Activated CD8-positive, alpha-beta memory T cell treated with anti-CD3 and anti-CD28 coated beads, Interleukin-2, amount 10 ng/mL, durations not matched to agents 7 days and 5 days (primary cell): ENCODE data around the gene KRI1. TPM values are rescaled to one million over a fixed set of nuclear protein-coding genes. Genes with fewer than 3 reads are reported as not detected.

Source experiments
- ATAC-seq: fragments of 150-1000 bp; cut with Tn5 transposase; one replicate; pipeline ENCODE4 v1.10.0; 2021; ENCODE audit warnings: moderate library complexity
- CTCF ChIA-PET: fragments of 350-600 bp; sonication (Branson Sonifier 250); formaldehyde crosslinking; loops from one replicate; lab custom pipeline; 2021; ENCODE audit warnings: antibody characterized with exemption; lab: Charles Lee
- DNase-seq: peaks from one replicate; pipeline ENCODE4 v3.0.0-alpha.2; 2020
- H3K27ac Mint-ChIP-seq: one replicate; pipeline ENCODE4 v1.8.0; 2021; ENCODE audit warnings: mild to moderate bottlenecking, mixed read lengths
- H3K27me3 Mint-ChIP-seq: one replicate; pipeline ENCODE4 v1.8.0; 2021; ENCODE audit warnings: mixed read lengths
- H3K36me3 Mint-ChIP-seq: one replicate; pipeline ENCODE4 v1.8.0; 2021; ENCODE audit warnings: mild to moderate bottlenecking, mixed read lengths
- H3K4me1 Mint-ChIP-seq: one replicate; pipeline ENCODE4 v1.8.0; 2021; ENCODE audit warnings: mixed read lengths
- H3K4me3 Mint-ChIP-seq: one replicate; pipeline ENCODE4 v1.8.0; 2021; ENCODE audit warnings: mild to moderate bottlenecking, moderate library complexity, mixed read lengths
- H3K9me3 Mint-ChIP-seq: one replicate; pipeline ENCODE4 v1.8.0; 2022; ENCODE audit warnings: low read depth, mixed read lengths
- total RNA-seq, 2 experiments: library from RNA; stranded (reverse); gene quantifications; one replicate each; pipeline ENCODE4 v1.2.3, GENCODE V29; 2021

Gene KRI1
- total RNA-seq, 2 experiments from 2014 or later = 68.1 to 72.2 TPM

DNA sequence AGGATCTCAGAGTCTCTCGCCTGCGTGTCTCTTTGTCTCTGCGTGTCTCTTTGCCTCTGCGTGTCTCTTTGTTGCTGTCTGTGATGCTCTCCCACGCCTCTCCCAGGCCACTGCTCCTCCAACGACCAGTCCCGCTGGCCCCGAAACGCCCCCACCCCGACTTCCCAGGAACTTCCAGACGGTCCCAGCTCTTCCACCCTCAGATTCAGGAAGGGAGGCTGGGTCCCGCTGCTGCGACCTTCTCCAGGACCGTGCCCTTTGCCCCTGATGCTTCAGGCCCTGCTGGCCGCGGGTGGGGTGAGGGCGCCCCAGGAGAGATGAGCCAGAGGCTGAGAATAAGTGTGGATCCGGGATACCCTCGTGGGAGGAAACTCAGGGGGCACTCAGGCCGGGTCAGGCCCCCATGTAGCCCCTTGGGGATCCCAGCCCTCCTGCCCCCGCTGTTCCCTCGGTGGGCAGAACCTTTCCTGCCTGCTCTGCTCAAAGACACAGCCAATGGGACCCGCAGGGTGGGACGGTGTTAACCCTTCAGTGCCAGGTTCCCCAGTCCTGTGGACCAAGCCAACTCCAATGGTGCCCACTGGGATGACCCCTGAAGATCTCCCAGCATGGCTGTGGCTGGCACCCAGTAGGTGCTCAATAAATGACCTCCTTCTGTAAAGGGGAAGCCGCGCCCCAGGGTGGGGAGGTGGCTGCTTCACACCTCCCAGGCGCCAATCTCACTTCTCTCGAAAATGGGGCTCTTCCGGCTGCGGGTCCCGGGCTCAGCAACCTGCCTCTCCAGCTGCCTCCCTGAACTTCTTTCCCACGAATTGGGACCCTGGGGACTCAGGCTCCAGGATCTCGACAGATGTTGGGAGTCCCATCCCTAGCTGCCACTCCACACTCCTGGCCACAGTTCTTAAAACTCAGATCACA is 47.1 kb downstream of the KRI1 start:
- H3K4me3 Mint-ChIP-seq = peak overlapping the region; percentile 4

GRCh38 chr19:10517760-10518443 is 47.9 kb downstream of the KRI1 start:
- CTCF ChIA-PET = interaction anchor here (1.2 to 9.1 kb wide), 8 partner anchors 9 to 183 kb away, joined by 3 to 65 read pairs (median 6); partner anchors contain the start of gene QTRT1
- peak overlapping the region; percentile 4 for H3K4me3 Mint-ChIP-seq
- H3K36me3 Mint-ChIP-seq = no peaks in the 10 kb centered on the region
- no peak overlapping the region for H3K27ac Mint-ChIP-seq
- H3K27me3 Mint-ChIP-seq = peaks cover 68% of the 10 kb centered on the region
- DNase-seq (no peak), ATAC-seq (peak; percentile 28)
- H3K4me1 Mint-ChIP-seq = peaks cover 43% of the 10 kb centered on the region
- H3K9me3 Mint-ChIP-seq = no peaks in the 10 kb centered on the region

More for the DNA sequence above, 47.1 kb downstream of the KRI1 start:
- ATAC-seq (peak; percentile 35), DNase-seq (peak; percentile 54)
- H3K4me1 Mint-ChIP-seq = peaks cover 36% of the 10 kb centered on the region
- CTCF ChIA-PET = interaction anchor here (1.2 to 9.1 kb wide), 6 partner anchors 10 to 181 kb away, joined by 3 to 65 read pairs (median 6); no protein-coding TSS in a partner anchor
- H3K36me3 Mint-ChIP-seq = no peaks in the 10 kb centered on the region
- H3K27me3 Mint-ChIP-seq = peaks cover 64% of the 10 kb centered on the region
- H3K9me3 Mint-ChIP-seq = no peaks in the 10 kb centered on the region
- H3K27ac Mint-ChIP-seq = peak overlapping the region; percentile 72

DNA sequence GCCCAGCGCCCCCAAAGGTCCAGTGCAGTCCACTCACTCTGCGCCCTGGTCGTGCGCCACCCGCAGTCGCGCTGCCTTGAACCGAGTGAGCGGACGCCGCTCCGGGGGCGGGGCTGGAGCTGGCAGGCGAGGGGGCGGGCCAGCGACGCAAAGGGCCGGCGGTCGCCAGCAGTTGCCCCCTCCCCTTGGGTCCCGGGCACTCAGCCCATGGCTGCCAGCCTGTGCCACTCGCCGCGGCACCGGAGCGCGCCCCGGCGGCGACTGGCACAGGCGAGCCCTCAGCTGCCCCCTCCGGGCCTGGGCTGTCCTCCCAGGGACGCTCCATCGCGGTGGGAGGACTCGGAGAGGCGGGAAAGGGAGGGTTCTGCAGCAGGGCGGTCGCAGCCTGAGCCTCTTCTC is 48.5 kb downstream of the KRI1 start, which contains the start of gene S1PR5:
TSS of gene S1PR5 (minus strand) at position 87 of the 399 bp plus-strand sequence. CDS start 2,436 bp downstream, outside the sequence.
- H3K4me3 Mint-ChIP-seq = peak within 1 kb of the TSS; percentile 43
- DNase-seq = no peak
- peak within 1 kb of the TSS; percentile 7 for H3K27ac Mint-ChIP-seq
- peaks cover 43% of the 10 kb centered on the region for H3K4me1 Mint-ChIP-seq
- no peaks in the 10 kb centered on the region for H3K36me3 Mint-ChIP-seq
- ATAC-seq = peak; percentile 43
- CTCF ChIA-PET = interaction anchor here (0.6 to 9.1 kb wide), 10 partner anchors 8 to 184 kb away, joined by 3 to 65 read pairs (median 5); partner anchors contain the start of gene QTRT1
- peaks cover 72% of the 10 kb centered on the region for H3K27me3 Mint-ChIP-seq
- H3K9me3 Mint-ChIP-seq = no peaks in the 10 kb centered on the region

GRCh38 chr19:10516671-10517286 is 49.0 kb downstream of the KRI1 start:
- no peak for ATAC-seq
- no peak for DNase-seq
- peaks cover 68% of the 10 kb centered on the region for H3K27me3 Mint-ChIP-seq
- H3K27ac Mint-ChIP-seq = peak overlapping the region; percentile 7
- H3K36me3 Mint-ChIP-seq = no peaks in the 10 kb centered on the region
- CTCF ChIA-PET = interaction anchor here (0.6 to 9.1 kb wide), 11 partner anchors 8 to 201 kb away, joined by 3 to 65 read pairs (median 5); partner anchors contain the start of genes DNM2 and QTRT1
- H3K4me3 Mint-ChIP-seq = peak overlapping the region; percentile 43
- H3K9me3 Mint-ChIP-seq = no peaks in the 10 kb centered on the region
- peaks cover 43% of the 10 kb centered on the region for H3K4me1 Mint-ChIP-seq

DNA sequence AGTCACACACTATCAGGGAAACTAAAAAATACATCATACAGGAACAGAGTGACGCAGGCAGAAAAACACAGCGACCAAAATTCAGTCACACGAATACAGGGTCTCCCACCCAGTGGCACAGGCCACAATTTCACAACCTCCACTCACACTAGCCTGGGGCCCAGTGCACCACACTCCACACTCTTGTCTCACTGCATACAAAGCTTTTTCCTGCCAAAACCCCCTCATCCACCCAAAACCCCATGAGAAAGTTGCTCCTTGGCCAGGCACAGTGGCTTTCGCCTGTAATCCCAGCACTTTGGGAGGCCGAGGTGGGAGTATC is 49.8 kb downstream of the KRI1 start:
- Mint-ChIP-seq H3K27ac (no peak overlapping the region), H3K27me3 (peaks cover 70% of the 10 kb centered on the region), H3K4me3 (peak overlapping the region; percentile 1), H3K4me1 (peaks cover 43% of the 10 kb centered on the region), H3K36me3 (no peaks in the 10 kb centered on the region), H3K9me3 (no peaks in the 10 kb centered on the region)
- CTCF ChIA-PET = interaction anchor here (0.6 to 9.1 kb wide), 5 partner anchors 7 to 203 kb away, joined by 3 to 65 read pairs (median 4); partner anchors contain the start of gene DNM2
- DNase-seq = no peak
- no peak for ATAC-seq

DNA sequence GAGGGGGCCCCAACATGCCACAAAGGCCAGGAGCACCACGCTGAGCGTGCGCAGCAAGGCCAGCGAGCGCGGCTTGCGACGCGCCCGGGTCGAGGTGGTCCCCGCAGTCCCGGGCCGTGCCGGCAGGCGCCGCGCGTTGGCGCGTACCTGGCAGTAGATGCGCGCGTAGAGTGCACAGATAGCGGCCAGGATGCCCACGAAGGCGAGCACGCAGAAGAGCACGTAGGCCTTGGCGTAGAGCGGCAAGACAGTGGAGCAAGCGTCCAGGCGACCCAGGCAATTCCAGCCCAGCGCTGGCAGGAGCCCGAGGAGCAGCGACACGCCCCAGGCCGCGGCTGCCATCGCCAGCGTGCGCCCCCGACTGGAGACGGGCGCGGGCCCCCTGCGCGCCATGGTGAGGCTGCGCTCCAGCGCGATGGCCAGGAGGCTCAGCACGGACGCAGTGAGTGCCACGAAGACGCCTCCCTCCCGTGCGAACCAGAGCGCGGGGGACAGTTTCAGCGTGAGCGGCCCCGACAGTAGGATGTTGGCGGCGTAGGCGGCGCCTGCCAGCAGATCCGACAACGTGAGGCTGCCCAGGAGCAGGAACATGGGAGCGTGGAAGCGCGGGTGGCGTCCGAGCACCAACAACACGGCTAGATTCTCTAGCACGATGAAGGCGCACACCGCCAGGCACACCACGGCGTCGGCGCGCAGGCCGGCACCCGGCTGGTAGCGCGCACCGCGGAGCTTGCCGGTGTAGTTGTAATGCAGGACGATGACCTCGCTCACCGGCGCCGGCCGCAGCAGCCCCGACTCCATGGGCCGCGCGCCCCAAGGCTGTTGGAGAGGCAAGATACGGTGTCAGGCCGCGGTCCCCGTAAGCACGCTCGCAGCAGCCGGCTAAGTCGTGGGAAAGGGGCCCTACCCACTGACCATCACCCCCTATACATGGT is 51.3 kb downstream of the KRI1 start:
- peaks cover 64% of the 10 kb centered on the region for H3K27me3 Mint-ChIP-seq
- peak; percentile 65 for ATAC-seq
- H3K9me3 Mint-ChIP-seq = no peaks in the 10 kb centered on the region
- peak overlapping the region; percentile 60 for H3K4me3 Mint-ChIP-seq
- peaks cover 46% of the 10 kb centered on the region for H3K4me1 Mint-ChIP-seq
- CTCF ChIA-PET = interaction anchor here (4.8 kb wide), 1 partner anchor 37 kb away, joined by 13 read pairs; no protein-coding TSS in a partner anchor
- no peaks in the 10 kb centered on the region for H3K36me3 Mint-ChIP-seq
- DNase-seq = peak; percentile 67
- no peak overlapping the region for H3K27ac Mint-ChIP-seq

- CTCF ChIA-PET = interaction anchor here (0.7 to 4.8 kb wide), 5 partner anchors 10 to 187 kb away, joined by 3 to 13 read pairs (median 4); partner anchors contain the start of gene KEAP1
- Mint-ChIP-seq H3K27me3 (peaks cover 52% of the 10 kb centered on the region), H3K4me3 (no peak overlapping the region), H3K27ac (no peak overlapping the region), H3K4me1 (peaks cover 46% of the 10 kb centered on the region), H3K9me3 (no peaks in the 10 kb centered on the region), H3K36me3 (no peaks in the 10 kb centered on the region)
- ATAC-seq (no peak), DNase-seq (no peak)
These were observed 52.6 kb downstream of the KRI1 start for GRCh38 chr19:10513223-10513622.

GRCh38 chr19:10510301-10510802 is 55.5 kb downstream of the KRI1 start:
- ATAC-seq (no peak), DNase-seq (peak; percentile 76)
- Mint-ChIP-seq H3K27me3 (peaks cover 32% of the 10 kb centered on the region), H3K4me1 (peaks cover 43% of the 10 kb centered on the region), H3K36me3 (no peaks in the 10 kb centered on the region), H3K27ac (no peak overlapping the region), H3K4me3 (no peak overlapping the region), H3K9me3 (no peaks in the 10 kb centered on the region)
- CTCF ChIA-PET = interaction anchor here (0.8 to 7.7 kb wide), 11 partner anchors 10 to 170 kb away, joined by 3 to 65 read pairs (median 4); partner anchors contain the start of gene S1PR5

DNA sequence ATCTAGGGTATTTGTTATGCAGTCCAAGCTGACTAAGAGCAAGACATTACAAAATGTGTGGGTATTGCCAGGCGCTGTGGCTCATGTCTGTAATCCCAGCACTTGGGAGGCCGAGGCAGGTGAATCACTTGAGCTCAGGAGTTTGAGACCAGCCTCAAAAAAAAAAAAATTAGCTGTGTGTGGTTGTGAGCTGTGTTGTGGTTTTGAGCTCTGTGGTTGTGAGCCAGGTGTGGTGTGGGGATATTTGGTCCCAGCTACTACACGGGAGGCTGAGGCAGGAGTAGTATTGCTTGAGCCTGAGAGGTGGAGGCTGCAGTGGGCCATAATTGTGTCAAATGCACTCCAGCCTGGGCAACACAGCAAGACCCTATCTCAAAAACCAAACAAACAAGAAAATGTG is 57.1 kb downstream of the KRI1 start:
- no peaks in the 10 kb centered on the region for H3K9me3 Mint-ChIP-seq
- no peak overlapping the region for H3K4me3 Mint-ChIP-seq
- peak overlapping the region; percentile 14 for H3K27ac Mint-ChIP-seq
- CTCF ChIA-PET = interaction anchor here (0.6 to 7.7 kb wide), 18 partner anchors 8 to 356 kb away, joined by 3 to 65 read pairs (median 4); partner anchors contain the start of genes CDC37, QTRT1 and S1PR5
- H3K4me1 Mint-ChIP-seq = peaks cover 32% of the 10 kb centered on the region
- H3K27me3 Mint-ChIP-seq = peaks cover 17% of the 10 kb centered on the region
- no peaks in the 10 kb centered on the region for H3K36me3 Mint-ChIP-seq
- DNase-seq = peak; percentile 57
- peak; percentile 23 for ATAC-seq

DNA sequence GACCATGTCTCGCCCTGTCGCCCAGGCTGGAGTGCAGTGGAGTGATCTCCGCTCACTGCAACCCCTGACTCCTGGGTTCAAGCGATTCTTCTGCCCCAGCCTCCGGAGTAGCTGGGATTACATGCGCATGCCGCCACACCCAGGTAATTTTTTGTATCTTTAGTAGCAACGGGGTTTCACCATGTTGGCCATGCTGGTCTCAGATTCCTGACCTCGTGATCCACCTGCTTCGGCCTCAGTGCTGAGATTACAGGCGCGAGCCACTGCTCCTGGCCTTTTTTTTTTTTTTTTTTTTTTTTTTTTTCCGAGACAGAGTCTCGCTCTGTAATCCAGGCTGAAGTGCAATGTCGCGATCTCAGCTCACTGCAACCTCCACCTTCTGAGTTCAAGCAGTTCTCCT is 57.8 kb downstream of the KRI1 start:
- CTCF ChIA-PET = interaction anchor here (0.6 to 7.7 kb wide), 14 partner anchors 10 to 356 kb away, joined by 3 to 65 read pairs (median 5); partner anchors contain the start of genes QTRT1 and S1PR5
- peaks cover 10% of the 10 kb centered on the region for H3K27me3 Mint-ChIP-seq
- no peaks in the 10 kb centered on the region for H3K36me3 Mint-ChIP-seq
- no peaks in the 10 kb centered on the region for H3K9me3 Mint-ChIP-seq
- H3K4me1 Mint-ChIP-seq = peaks cover 30% of the 10 kb centered on the region
- H3K4me3 Mint-ChIP-seq = no peak overlapping the region
- ATAC-seq (no peak), DNase-seq (no peak)
- H3K27ac Mint-ChIP-seq = no peak overlapping the region

GRCh38 chr19:10505583-10506229 is 60.1 kb downstream of the KRI1 start:
- Mint-ChIP-seq H3K9me3 (no peaks in the 10 kb centered on the region), H3K4me3 (no peak overlapping the region), H3K27ac (peak overlapping the region; percentile 66), H3K27me3 (no peaks in the 10 kb centered on the region), H3K4me1 (peaks cover 37% of the 10 kb centered on the region), H3K36me3 (peaks cover 5% of the 10 kb centered on the region)
- CTCF ChIA-PET = interaction anchor here (0.6 to 7.7 kb wide), 20 partner anchors 14 to 330 kb away, joined by 3 to 65 read pairs (median 4); partner anchors contain the start of genes QTRT1, S1PR5 and TMED1
- ATAC-seq (peak; percentile 10), DNase-seq (peak; percentile 91)
